VCaP (cell line): ENCODE results near the gene ZNF134.

ENCODE experiments used
- H3K27ac ChIP-seq: fragments of 450-650 bp; 2 replicates; pipeline ENCODE4 v1.5.1; 2017
- TF ChIP-seq, protein P1 (sequence below): fragments of 450-650 bp; conservative IDR thresholded peaks from 2 replicates; pipeline ENCODE4 v1.5.1; 2017; ENCODE audit warnings: mild to moderate bottlenecking, moderate library complexity

ZNF134 gene

DNA sequence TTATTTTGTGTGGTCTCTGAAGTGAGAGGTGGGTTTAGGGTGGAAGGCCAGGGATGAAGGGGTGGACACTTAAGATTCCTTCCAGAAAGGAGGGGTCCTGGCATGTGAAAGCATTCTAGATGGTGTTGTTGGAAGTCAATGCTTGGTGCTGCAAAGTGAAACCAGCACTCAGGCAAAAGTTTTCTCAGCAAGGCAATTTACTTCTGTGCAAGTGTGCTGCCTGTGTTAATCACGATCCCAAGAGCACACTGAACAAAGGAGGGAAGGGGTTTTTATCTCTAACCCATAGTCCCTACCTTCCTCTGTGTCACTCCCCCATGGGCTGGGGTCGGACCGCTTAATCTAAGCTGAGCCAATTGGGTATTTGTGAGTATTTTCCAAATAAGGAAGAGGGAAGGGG is 1.3 kb downstream of the ZNF134 start:
- peak overlapping the region; percentile 90; the same call in 1 of the 2 replicates for H3K27ac ChIP-seq

DNA sequence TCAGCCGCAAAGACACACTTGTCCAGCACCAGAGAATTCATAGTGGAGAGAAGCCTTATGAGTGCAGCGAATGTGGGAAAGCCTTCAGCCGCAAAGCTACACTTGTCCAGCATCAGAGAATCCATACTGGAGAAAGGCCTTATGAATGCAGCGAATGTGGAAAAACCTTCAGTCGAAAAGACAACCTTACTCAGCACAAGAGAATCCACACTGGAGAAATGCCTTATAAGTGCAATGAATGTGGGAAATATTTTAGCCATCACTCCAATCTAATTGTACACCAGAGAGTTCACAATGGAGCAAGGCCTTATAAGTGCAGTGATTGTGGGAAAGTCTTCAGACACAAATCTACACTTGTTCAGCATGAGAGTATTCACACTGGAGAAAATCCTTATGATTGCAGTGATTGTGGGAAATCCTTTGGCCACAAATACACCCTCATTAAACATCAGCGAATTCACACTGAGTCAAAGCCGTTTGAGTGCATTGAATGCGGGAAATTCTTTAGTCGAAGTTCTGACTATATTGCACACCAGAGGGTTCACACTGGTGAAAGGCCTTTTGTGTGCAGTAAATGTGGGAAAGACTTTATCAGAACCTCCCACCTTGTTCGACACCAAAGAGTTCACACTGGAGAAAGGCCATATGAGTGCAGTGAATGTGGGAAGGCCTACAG is 6.8 kb downstream of the ZNF134 start:
- no peak overlapping the region for H3K27ac ChIP-seq
- TF ChIP-seq, protein P1, sequence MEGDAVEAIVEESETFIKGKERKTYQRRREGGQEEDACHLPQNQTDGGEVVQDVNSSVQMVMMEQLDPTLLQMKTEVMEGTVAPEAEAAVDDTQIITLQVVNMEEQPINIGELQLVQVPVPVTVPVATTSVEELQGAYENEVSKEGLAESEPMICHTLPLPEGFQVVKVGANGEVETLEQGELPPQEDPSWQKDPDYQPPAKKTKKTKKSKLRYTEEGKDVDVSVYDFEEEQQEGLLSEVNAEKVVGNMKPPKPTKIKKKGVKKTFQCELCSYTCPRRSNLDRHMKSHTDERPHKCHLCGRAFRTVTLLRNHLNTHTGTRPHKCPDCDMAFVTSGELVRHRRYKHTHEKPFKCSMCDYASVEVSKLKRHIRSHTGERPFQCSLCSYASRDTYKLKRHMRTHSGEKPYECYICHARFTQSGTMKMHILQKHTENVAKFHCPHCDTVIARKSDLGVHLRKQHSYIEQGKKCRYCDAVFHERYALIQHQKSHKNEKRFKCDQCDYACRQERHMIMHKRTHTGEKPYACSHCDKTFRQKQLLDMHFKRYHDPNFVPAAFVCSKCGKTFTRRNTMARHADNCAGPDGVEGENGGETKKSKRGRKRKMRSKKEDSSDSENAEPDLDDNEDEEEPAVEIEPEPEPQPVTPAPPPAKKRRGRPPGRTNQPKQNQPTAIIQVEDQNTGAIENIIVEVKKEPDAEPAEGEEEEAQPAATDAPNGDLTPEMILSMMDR = no peak

More for the DNA sequence above, 1.3 kb downstream of the ZNF134 start:
- TF ChIP-seq, protein P1 = no peak

DNA sequence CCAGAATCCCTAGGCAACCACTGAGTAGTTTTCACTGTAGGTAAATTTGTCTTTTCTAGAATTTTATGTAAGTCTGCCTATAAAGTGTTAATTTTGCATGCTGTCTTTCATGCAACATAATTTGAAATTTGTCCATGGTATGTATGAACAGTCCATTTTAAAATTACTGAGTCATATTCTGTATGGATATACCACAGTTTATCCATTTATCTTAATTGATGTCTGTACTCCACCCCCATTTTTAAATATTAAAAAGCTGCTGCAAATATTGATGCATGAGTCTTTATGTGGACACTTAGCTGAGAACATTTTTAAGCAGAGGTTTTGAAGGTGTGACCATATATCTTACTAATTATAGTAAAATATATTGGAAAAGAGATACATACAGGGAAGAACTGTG is 9.0 kb downstream of the ZNF134 start:
- H3K27ac ChIP-seq = no peak overlapping the region
- TF ChIP-seq, protein P1 = no peak

DNA sequence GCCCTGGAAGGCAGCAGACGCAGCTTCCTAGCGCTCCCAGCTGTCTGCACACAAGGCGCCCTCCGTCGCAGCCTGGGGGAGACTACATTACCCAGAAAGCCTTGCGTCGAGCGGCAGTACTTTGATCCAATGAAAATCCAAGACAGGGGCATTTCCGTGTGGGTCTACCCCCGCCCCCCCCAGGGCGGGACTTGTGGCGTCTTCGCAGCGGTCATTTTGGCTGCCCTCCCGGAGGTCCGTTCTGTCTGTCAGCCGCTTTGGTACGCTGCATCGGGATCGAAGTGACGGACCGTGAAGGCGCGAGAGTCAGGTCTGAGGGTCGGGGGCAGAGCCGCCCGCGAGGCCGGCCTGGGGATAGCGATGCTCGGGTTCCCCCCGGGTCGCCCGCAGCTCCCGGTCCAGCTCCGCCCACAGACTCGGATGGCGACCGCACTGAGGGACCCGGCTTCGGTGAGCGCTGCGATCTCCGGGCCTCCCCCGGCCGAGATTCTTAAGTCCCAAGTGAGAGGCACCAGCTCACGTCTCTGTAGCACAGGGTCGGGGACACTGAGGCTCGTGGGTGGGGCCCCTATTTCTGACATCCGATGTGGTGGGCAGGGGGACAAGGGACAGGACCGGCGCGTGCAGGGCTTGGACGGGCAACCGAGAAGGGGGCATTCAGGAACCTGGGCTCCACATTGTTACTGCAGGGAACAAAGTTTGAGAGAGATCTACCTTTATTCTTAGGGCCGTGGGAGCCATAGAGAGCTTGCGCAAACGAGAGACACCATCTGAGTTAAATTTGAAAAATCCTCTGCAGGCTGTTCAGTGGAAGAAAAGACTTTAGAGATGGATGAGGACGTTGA is 19.2 kb downstream of the ZNF134 start, which contains the start of gene ZNF211:
TSS of gene ZNF211 (plus strand) at position 182 of the 845 bp plus-strand sequence. CDS start at position 361, 179 bp downstream.
- TF ChIP-seq, protein P1 = no peak
- peak within 1 kb of the TSS; percentile 83 for H3K27ac ChIP-seq

DNA sequence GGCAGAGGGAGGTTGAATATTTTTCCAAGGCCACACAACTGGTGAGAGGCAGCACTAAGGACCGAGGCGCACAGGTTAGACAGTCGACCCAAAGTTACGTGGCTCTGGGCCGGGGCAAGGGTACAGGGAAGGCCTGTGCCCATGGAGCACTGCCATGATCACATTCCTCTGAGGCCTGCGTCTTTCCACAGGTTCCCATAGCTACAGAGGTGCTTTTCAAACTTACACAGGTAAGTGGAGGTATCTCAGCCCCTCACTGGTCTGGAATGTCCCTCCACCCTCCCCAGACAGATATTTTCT is 19.7 kb downstream of the ZNF134 start:
- TF ChIP-seq, protein P1 = no peak
- peak overlapping the region; percentile 83 for H3K27ac ChIP-seq

DNA sequence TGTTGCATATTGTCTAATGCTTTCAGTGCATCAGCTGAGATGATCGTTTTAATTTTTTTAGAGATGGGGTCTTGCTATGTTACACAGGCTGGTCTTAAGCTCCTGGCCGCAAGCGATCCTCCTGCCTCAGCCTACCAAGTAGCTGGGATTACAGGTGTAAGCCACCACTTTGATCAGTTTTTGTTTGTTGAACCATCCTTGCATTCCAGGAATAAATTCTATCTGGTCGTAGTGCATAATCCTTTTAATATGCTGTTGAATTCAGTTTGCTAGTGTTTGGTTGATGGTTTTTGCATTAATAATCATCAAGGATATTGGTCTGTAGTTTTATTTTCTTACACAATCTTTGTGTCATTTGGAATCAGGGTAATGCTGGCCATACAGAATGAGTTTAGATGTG is 23.3 kb downstream of the ZNF134 start:
- H3K27ac ChIP-seq = no peak overlapping the region
- TF ChIP-seq, protein P1 = no peak

DNA sequence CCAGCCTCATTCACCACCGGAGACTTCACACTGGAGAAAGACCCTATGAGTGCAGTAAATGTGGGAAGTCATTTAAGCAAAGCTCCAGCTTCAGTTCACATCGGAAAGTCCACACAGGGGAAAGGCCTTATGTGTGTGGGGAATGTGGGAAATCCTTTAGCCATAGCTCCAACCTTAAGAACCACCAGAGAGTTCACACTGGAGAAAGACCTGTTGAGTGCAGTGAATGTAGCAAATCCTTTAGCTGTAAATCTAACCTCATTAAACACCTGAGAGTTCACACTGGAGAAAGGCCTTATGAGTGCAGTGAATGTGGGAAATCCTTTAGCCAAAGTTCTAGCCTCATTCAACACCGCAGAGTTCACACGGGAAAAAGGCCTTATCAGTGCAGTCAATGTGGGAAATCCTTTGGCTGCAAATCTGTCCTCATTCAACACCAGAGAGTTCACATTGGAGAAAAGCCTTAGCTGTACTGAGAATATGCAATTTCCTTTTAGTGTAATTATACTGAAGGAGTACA is 27.7 kb downstream of the ZNF134 start:
- TF ChIP-seq, protein P1 = no peak
- peak overlapping the region; percentile 76 for H3K27ac ChIP-seq
